ENCODE measurements around the gene KY. TPM values are rescaled to one million over a fixed set of nuclear protein-coding genes. Genes with fewer than 3 reads are reported as not detected.

KY gene
- polyA plus RNA-seq, 2 of the 4 experiments (the other 2 are of a cell fraction), result 0.04 to 0.05 TPM

GRCh38 chr3:134699141-134699711 is 48.4 kb upstream of the KY start:
- WGBS (ENCODE audit: missing lambda C conversion rate), result 35% methylated on average over 6 of the region's 8 CpGs
- FAIRE-seq (no peak), ATAC-seq (no peak), DNase-seq (ENCODE audit: low read depth in 1 of 2, low spot score in 1 of 2) (no peak)
- H3K9me3 ChIP-seq, result no peaks in the 10 kb centered on the region
- ChIA-PET CTCF (no interaction called here), POLR2A (no interaction called here)
- no peaks in the 10 kb centered on the region for H3K4me1 ChIP-seq
- no peak overlapping the region for H3K4me3 ChIP-seq
- H3K4me2 ChIP-seq, result no peak overlapping the region
- no peak for TF ChIP-seq HOXB13 (CRISPR knock-in tag; IDR thresholded peaks at IDR 0.05; ENCODE audit: low read depth)
- no peak for TF ChIP-seq GATA3 (IDR thresholded peaks at IDR 0.05; ENCODE audit: borderline replicate concordance)
- no peak for TF ChIP-seq ZNF302 (CRISPR knock-in tag; IDR thresholded peaks at IDR 0.05)
- no peak for TF ChIP-seq ZC3H11A (IDR thresholded peaks at IDR 0.05)
- no peak for TF ChIP-seq RARB (CRISPR knock-in tag; IDR thresholded peaks at IDR 0.05)
- no peak for TF ChIP-seq USF2 (IDR thresholded peaks at IDR 0.05)
- no peak for TF ChIP-seq ELK1 (IDR thresholded peaks at IDR 0.05; ENCODE audit: low read depth, low read length)
- no peak for TF ChIP-seq HES2 (IDR thresholded peaks at IDR 0.05)
- TF ChIP-seq ZFP36 (IDR thresholded peaks at IDR 0.05; ENCODE audit: borderline replicate concordance, partially characterized antibody), result no peak
- no peak for TF ChIP-seq EHF (CRISPR knock-in tag; IDR thresholded peaks at IDR 0.05)
- TF ChIP-seq MAX (IDR thresholded peaks at IDR 0.05), result no peak
- TF ChIP-seq HDAC2 (IDR thresholded peaks at IDR 0.05), result no peak
- no peak for TF ChIP-seq CHD4 (IDR thresholded peaks at IDR 0.05; ENCODE audit: borderline replicate concordance)
- no peak for TF ChIP-seq MAFK (IDR thresholded peaks at IDR 0.05; ENCODE audit: partially characterized antibody)
- no peak for TF ChIP-seq ESRRA (IDR thresholded peaks at IDR 0.05; ENCODE audit: borderline replicate concordance, low read length)
- TF ChIP-seq RAD21 (conservative IDR thresholded peaks at IDR 0.05 in 1 of 2, IDR thresholded peaks at IDR 0.05 in 1 of 2), result no peak
- no peak overlapping the region for H3K27ac ChIP-seq

GRCh38 chr3:134697830-134698689 is 47.2 kb upstream of the KY start:
- FAIRE-seq, result no peak

GRCh38 chr3:134696155-134696554 is 45.3 kb upstream of the KY start:
- H3K9me3 ChIP-seq, result no peaks in the 10 kb centered on the region
- CTCF ChIA-PET, result no interaction called here
- no peak for DNase-seq (ENCODE audit: low read depth in 1 of 2, low spot score in 1 of 2)
- FAIRE-seq, result no peak
- H3K4me1 ChIP-seq, result no peaks in the 10 kb centered on the region
- ATAC-seq, result no peak
- no peak overlapping the region for H3K4me3 ChIP-seq
- POLR2A ChIA-PET, result no interaction called here
- 62% methylated on average over 4 of the region's 4 CpGs for WGBS (ENCODE audit: missing lambda C conversion rate)
- no peak overlapping the region for H3K27ac ChIP-seq
- no peak overlapping the region for H3K4me2 ChIP-seq
- TF ChIP-seq SREBF2 (IDR thresholded peaks at IDR 0.05) (no peak), USF2 (IDR thresholded peaks at IDR 0.05) (no peak), HOXA7 (CRISPR knock-in tag; IDR thresholded peaks at IDR 0.05) (no peak), CBX8 (IDR thresholded peaks at IDR 0.05) (no peak), RNF2 (IDR thresholded peaks at IDR 0.05; ENCODE audit: borderline replicate concordance, low read depth) (no peak), TP53 (CRISPR knock-in tag; IDR thresholded peaks at IDR 0.05) (no peak), ZNF302 (CRISPR knock-in tag; IDR thresholded peaks at IDR 0.05) (no peak), NPAS2 (CRISPR knock-in tag; IDR thresholded peaks at IDR 0.05; ENCODE audit: borderline replicate concordance) (no peak), HDAC2 (IDR thresholded peaks at IDR 0.05) (no peak), CBX2 (IDR thresholded peaks at IDR 0.05; ENCODE audit: borderline replicate concordance, low read depth) (no peak), RFX5 (IDR thresholded peaks at IDR 0.05) (no peak), BCL3 (IDR thresholded peaks at IDR 0.05) (no peak), MAFK (IDR thresholded peaks at IDR 0.05; ENCODE audit: partially characterized antibody) (no peak), HEYL (CRISPR knock-in tag; IDR thresholded peaks at IDR 0.05) (no peak), SMC3 (IDR thresholded peaks at IDR 0.05) (no peak), EHMT2 (IDR thresholded peaks at IDR 0.05; ENCODE audit: low read depth) (no peak), CHD2 (IDR thresholded peaks at IDR 0.05; ENCODE audit: low read length, partially characterized antibody) (no peak)

More at GRCh38 chr3:134697830-134698689, 47.2 kb upstream of the KY start:
- H3K9me3 ChIP-seq, result no peaks in the 10 kb centered on the region
- ChIA-PET CTCF (no interaction called here), POLR2A (no interaction called here)
- ATAC-seq (no peak), DNase-seq (ENCODE audit: low read depth in 1 of 2, low spot score in 1 of 2) (no peak)
- 31% methylated on average over 8 of the region's 11 CpGs for WGBS (ENCODE audit: missing lambda C conversion rate)
- no peaks in the 10 kb centered on the region for H3K4me1 ChIP-seq
- no peak overlapping the region for H3K27ac ChIP-seq
- no peak for TF ChIP-seq CEBPB (IDR thresholded peaks at IDR 0.05)
- TF ChIP-seq TFCP2L1 (CRISPR knock-in tag; IDR thresholded peaks at IDR 0.05), result no peak
- no peak for TF ChIP-seq CBX2 (IDR thresholded peaks at IDR 0.05; ENCODE audit: borderline replicate concordance, low read depth)
- TF ChIP-seq RARB (CRISPR knock-in tag; IDR thresholded peaks at IDR 0.05), result no peak
- H3K4me2 ChIP-seq, result no peak overlapping the region
- no peak overlapping the region for H3K4me3 ChIP-seq
